Loucy (cell line): ENCODE measurements around the gene PYY.

Experiments used
- EZH2phosphoT487 ChIP-seq: fragments of 200-600 bp; IDR thresholded peaks from 2 replicates; pipeline ENCODE4 v1.6.1; 2018; ENCODE audit warnings: antibody characterized with exemption, mild to moderate bottlenecking, moderate library complexity, borderline replicate concordance
- TF ChIP-seq, protein P1 (sequence below): fragments of 200-600 bp; sonication (generic); conservative IDR thresholded peaks from 2 replicates; pipeline ENCODE4 v1.5.1; 2014; ENCODE audit warnings: mild to moderate bottlenecking, antibody characterized with exemption, low read length

DNA sequence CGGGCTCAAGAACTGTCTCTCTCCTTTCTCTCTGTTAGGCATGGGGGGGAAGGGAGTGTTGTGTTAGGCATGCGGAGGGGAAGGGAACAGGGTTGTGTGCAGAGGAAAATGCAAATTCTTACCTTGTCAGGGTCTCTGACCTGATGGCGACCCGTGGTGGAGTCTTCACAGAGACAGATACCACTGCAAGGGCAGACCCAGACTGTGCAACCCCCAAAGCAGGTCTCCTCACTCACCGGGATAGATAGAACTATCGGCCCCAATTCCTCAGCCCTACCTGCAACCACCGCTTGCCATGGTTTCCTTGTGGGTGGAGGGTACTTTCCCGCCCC is 36.8 kb downstream of the PYY start:
- no peak for TF ChIP-seq EZH2phosphoT487
- TF ChIP-seq, protein P1, sequence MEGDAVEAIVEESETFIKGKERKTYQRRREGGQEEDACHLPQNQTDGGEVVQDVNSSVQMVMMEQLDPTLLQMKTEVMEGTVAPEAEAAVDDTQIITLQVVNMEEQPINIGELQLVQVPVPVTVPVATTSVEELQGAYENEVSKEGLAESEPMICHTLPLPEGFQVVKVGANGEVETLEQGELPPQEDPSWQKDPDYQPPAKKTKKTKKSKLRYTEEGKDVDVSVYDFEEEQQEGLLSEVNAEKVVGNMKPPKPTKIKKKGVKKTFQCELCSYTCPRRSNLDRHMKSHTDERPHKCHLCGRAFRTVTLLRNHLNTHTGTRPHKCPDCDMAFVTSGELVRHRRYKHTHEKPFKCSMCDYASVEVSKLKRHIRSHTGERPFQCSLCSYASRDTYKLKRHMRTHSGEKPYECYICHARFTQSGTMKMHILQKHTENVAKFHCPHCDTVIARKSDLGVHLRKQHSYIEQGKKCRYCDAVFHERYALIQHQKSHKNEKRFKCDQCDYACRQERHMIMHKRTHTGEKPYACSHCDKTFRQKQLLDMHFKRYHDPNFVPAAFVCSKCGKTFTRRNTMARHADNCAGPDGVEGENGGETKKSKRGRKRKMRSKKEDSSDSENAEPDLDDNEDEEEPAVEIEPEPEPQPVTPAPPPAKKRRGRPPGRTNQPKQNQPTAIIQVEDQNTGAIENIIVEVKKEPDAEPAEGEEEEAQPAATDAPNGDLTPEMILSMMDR: no peak
